ENCODE data around the gene PDGFB.

PDGFB gene

DNA sequence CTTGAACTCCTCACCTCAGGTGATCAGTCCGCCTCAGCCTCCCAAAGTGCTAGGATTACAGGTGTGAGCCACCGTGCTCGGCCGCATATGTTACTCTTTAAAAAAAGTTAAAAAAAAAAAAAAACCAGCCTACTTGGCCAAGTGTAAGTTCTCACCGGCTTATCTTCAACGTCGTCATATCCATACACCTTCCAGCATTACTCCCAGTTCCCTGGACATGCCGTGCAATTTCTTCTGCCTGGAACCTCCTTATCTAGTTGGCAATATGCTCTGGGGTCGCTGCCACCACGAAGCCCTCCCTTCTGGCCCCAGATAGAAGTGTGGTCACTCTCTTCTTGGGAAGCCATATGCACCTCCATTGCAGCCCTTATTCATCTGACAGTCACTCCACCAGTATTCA is 56.0 kb downstream of the PDGFB start:
- Histone ChIP-seq H3K27me3 (ENCODE audit: insufficient read depth, poor library complexity, severe bottlenecking) (no peaks in the 10 kb centered on the region), H3K4me1 (ENCODE audit: insufficient read depth, poor library complexity, severe bottlenecking) (no peaks in the 10 kb centered on the region), H3K27ac (ENCODE audit: poor library complexity, severe bottlenecking) (no peak overlapping the region), H3K4me3 (ENCODE audit: severe bottlenecking) (no peak overlapping the region), H3K36me3 (ENCODE audit: low read depth) (no peaks in the 10 kb centered on the region), H3K9me3 (ENCODE audit: severe bottlenecking) (peaks cover 4% of the 10 kb centered on the region)
- DNase-seq (ENCODE audit: low spot score), result peak; percentile 2
- no peak for ATAC-seq (ENCODE audit: low read depth)
- no peak for TF ChIP-seq CTCF (IDR thresholded peaks at IDR 0.05; ENCODE audit: poor library complexity, severe bottlenecking)

GRCh38 chr22:39185601-39186012 is 59.2 kb downstream of the PDGFB start:
- peak; percentile 34 for DNase-seq (ENCODE audit: low spot score)
- Histone ChIP-seq H3K4me1 (ENCODE audit: insufficient read depth, poor library complexity, severe bottlenecking) (no peaks in the 10 kb centered on the region), H3K9me3 (ENCODE audit: severe bottlenecking) (no peaks in the 10 kb centered on the region), H3K27ac (ENCODE audit: poor library complexity, severe bottlenecking) (no peak overlapping the region), H3K36me3 (ENCODE audit: low read depth) (no peaks in the 10 kb centered on the region), H3K27me3 (ENCODE audit: insufficient read depth, poor library complexity, severe bottlenecking) (no peaks in the 10 kb centered on the region), H3K4me3 (ENCODE audit: severe bottlenecking) (no peak overlapping the region)
- no peak for ATAC-seq (ENCODE audit: low read depth)
- peak; percentile 9 for TF ChIP-seq CTCF (IDR thresholded peaks at IDR 0.05; ENCODE audit: poor library complexity, severe bottlenecking)

DNA sequence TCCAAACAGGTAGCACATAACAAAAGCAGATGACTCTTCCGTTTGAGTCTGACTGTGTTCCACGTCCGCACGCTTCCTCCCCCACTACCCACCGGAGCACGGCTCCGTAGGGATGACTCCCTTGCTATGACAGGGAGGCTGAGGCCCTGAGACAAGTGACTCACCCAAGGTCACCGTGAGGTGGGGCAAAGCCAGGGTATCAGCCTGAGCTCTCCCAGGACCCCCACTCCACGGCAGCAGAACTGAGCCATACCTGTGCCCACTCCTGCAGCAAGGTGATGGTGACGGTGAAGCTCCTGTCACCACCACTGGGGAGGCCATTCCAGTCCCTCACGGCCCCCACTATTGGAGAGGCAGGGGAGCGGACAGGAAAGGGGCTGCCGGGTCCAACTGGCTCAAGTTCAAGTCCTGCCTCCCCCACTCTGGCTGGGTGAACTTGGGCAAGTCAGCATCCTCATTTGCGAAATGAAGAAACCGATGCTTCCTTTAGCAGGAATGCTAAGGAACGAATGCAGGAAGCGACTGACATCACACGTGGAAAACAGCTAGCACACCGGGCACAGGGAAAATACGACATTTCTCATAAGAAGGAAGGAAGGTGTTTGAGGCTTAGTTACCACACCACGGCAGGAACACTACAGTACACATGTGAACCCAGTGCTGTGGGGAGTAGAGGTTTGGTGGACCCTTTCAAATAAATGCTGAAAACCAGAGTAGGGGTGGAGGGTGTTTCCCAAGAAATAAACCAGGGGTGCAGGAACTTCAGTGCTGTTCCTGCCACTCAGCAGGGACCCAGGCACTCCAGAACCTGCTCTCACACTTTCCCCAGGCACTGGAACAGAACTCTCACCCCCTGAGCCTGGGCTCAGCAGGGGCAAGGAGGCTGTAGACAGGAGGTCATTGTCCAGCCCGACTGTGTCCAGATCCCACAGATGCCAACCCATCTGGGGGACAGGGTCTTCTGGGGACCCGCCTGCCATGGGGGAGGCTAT is 59.9 kb downstream of the PDGFB start:
- Histone ChIP-seq H3K9me3 (ENCODE audit: severe bottlenecking) (no peaks in the 10 kb centered on the region), H3K4me3 (ENCODE audit: severe bottlenecking) (no peak overlapping the region), H3K27me3 (ENCODE audit: insufficient read depth, poor library complexity, severe bottlenecking) (no peaks in the 10 kb centered on the region), H3K27ac (ENCODE audit: poor library complexity, severe bottlenecking) (no peak overlapping the region), H3K36me3 (ENCODE audit: low read depth) (no peaks in the 10 kb centered on the region), H3K4me1 (ENCODE audit: insufficient read depth, poor library complexity, severe bottlenecking) (no peaks in the 10 kb centered on the region)
- no peak for DNase-seq (ENCODE audit: low spot score)
- no peak for TF ChIP-seq CTCF (IDR thresholded peaks at IDR 0.05; ENCODE audit: poor library complexity, severe bottlenecking)
- ATAC-seq (ENCODE audit: low read depth), result no peak

DNA sequence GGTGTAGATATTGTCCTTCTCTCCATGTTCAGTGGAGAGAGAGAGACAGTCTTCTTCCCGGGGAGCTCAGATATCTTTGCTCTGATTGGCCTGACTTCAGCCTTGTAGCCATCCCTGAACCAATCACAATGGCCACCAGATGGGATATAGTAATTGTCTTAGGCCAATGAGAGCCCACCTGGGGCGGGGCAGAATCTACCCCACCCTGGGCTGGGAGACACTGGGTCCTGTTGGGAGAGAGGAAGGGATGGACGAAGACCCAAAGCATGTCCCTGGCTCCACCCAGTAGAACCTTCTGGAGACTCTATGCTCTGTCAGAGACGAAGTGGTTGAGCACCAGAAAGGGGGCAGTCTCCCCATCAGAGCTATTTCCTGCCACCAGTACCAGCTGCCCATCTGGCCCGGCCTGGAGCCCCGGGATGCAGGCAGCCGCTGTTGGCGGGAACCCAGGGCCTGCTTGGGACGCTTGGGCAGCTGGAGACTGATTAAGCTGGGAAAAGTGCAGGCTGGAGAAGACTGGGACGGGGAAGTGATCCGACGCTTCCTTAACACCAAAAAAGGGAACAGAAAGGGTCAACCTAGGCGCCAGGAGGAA is 60.7 kb downstream of the PDGFB start:
- no peaks in the 10 kb centered on the region for H3K9me3 ChIP-seq (ENCODE audit: severe bottlenecking)
- no peak for DNase-seq (ENCODE audit: low spot score)
- H3K27ac ChIP-seq (ENCODE audit: poor library complexity, severe bottlenecking), result no peak overlapping the region
- H3K4me1 ChIP-seq (ENCODE audit: insufficient read depth, poor library complexity, severe bottlenecking), result no peaks in the 10 kb centered on the region
- no peaks in the 10 kb centered on the region for H3K36me3 ChIP-seq (ENCODE audit: low read depth)
- ATAC-seq (ENCODE audit: low read depth), result peak; percentile 47; the same call in 2 of the 3 replicates
- H3K4me3 ChIP-seq (ENCODE audit: severe bottlenecking), result no peak overlapping the region
- no peak for TF ChIP-seq CTCF (IDR thresholded peaks at IDR 0.05; ENCODE audit: poor library complexity, severe bottlenecking)
- H3K27me3 ChIP-seq (ENCODE audit: insufficient read depth, poor library complexity, severe bottlenecking), result no peaks in the 10 kb centered on the region
